Smooth muscle cell of the umbilical artery (primary cell): ENCODE measurements around the gene CAPN14. TPM values are rescaled to one million over a fixed set of nuclear protein-coding genes. Genes with fewer than 3 reads are reported as not detected.

Experiments used
- total RNA-seq: library from RNA; depleted of rRNA; stranded (reverse); fragments of >200 nt; gene quantifications from 2 replicates; pipeline ENCODE4 v1.2.3, GENCODE V29; 2014

CAPN14 gene, protein sequence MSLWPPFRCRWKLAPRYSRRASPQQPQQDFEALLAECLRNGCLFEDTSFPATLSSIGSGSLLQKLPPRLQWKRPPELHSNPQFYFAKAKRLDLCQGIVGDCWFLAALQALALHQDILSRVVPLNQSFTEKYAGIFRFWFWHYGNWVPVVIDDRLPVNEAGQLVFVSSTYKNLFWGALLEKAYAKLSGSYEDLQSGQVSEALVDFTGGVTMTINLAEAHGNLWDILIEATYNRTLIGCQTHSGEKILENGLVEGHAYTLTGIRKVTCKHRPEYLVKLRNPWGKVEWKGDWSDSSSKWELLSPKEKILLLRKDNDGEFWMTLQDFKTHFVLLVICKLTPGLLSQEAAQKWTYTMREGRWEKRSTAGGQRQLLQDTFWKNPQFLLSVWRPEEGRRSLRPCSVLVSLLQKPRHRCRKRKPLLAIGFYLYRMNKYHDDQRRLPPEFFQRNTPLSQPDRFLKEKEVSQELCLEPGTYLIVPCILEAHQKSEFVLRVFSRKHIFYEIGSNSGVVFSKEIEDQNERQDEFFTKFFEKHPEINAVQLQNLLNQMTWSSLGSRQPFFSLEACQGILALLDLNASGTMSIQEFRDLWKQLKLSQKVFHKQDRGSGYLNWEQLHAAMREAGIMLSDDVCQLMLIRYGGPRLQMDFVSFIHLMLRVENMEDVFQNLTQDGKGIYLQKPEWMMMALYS
- under 0.01 and 0.14 TPM in 2 replicates for total RNA-seq

GRCh38 chr2:31217465-31218200 is at the start of gene CAPN14:
Gene CAPN14 (minus strand): TSS chr2:31217515. CDS start chr2:31205447, 12,068 bp downstream.

GRCh38 chr2:31233741-31234682 is 16.7 kb upstream of the CAPN14 start, which contains the start of gene EHD3:
Gene EHD3 (plus strand): TSS chr2:31234152. CDS start chr2:31234622, 470 bp downstream.

DNA sequence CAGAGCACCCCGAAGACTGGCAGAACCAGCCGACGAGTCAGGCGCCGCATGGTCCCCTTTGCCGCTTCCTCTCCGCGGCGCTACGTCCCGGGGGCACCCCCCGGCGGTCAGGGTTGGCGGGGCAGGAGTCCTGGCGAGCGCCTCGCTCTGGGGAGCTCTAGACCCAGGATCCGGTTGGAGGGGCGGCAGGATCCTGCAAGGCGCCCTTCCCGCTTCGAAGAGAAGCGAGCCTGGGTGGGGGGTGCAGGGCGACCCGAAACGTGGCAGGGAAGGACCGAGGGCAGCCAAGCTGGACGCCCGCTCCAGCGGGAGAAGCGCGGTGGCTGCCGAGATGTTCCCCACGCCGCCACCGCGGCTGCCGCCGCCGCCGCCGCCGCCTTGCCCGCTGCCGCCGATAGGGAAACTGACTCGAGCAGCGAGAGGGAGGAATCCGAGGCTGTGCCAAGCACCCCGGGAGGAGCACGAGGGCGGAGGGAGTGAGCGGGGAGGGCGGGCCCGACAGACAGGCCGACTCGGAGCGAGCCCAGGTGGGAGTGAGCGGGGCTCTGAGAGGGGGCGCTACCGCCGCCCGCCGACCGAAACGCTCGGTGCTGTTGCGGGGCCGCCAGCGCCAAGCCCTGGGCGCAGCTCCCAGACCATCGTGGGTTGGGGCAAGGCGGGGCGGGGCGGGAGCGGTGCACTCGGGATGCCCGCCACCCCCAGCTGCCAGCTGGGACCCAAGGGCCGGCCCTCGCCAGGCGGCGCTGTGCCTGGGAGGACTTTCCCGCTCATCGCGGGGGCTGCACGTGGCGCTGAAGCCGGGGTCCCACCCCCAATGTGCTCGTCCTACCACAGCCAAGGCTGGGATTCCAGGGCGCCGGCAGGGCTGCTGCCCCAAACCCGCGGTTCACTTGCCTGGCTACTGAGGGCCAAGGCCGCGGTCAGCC is 79.0 kb downstream of the CAPN14 start, which contains the start of gene GALNT14:
Gene GALNT14 (minus strand): TSS at position 404 of the 926 bp plus-strand sequence. CDS start 354 bp downstream, at position 50.

Other genes starting within 250 kb of the CAPN14 start
- under 0.01 and 2.3 TPM in 2 replicates for gene GALNT14, start 79.1 kb downstream of the CAPN14 start, total RNA-seq
- gene EHD3, start 16.6 kb upstream of the CAPN14 start, total RNA-seq: 21.7 and 44.4 TPM in 2 replicates
- gene XDH, start 197.2 kb upstream of the CAPN14 start, total RNA-seq: 0.69 TPM in 1 of 2 replicates, not detected in the other